HCT116 (cell line): ENCODE results near the gene RBM47.

ENCODE experiments used
- EGR1 ChIP-seq: IDR thresholded peaks from 2 replicates; pipeline ENCODE4 v1.6.1; 2012; ENCODE audit warnings: low read depth
- EZH2 ChIP-seq: fragments of 200-600 bp; sonication (generic); IDR thresholded peaks from 2 replicates; pipeline ENCODE4 v1.6.1; 2017; ENCODE audit warnings: antibody characterized with exemption, mixed run types
- EZH2phosphoT487 ChIP-seq: fragments of 200-600 bp; IDR thresholded peaks from 2 replicates; pipeline ENCODE4 v1.6.1; 2018; ENCODE audit warnings: antibody characterized with exemption, borderline replicate concordance
- JUND ChIP-seq: IDR thresholded peaks from 2 replicates; pipeline ENCODE4 v1.6.1; 2012
- POLR2A ChIP-seq: IDR thresholded peaks from 2 replicates; pipeline ENCODE4 v1.7.0; 2011; ENCODE audit warnings: borderline replicate concordance; ENCODE audit not compliant: insufficient read depth, insufficient read length; ENCODE audit errors: extremely low read depth
- POLR2AphosphoS5 ChIP-seq: IDR thresholded peaks from 2 replicates; pipeline ENCODE4 v1.6.1; 2011; ENCODE audit warnings: mild to moderate bottlenecking, low read depth, low read length, moderate library complexity
- RAD21 ChIP-seq: IDR thresholded peaks from 2 replicates; pipeline ENCODE4 v1.6.1; 2012; ENCODE audit warnings: low read depth, mild to moderate bottlenecking
- SRF ChIP-seq: IDR thresholded peaks from 2 replicates; pipeline ENCODE4 v1.6.1; 2012; ENCODE audit warnings: low read depth
- ZNF274 ChIP-seq: fragments of 200-500 bp; sonication (Bioruptor generic); IDR thresholded peaks from 2 replicates; pipeline ENCODE4 v1.6.1; 2014; ENCODE audit warnings: mild to moderate bottlenecking, low read depth, low read length, inconsistent platforms
- TF ChIP-seq, protein P1 (sequence below), 3 experiments: fragments of 200-600 bp in 1 of 3; sonication (generic) in 1 of 3; IDR thresholded peaks in 2 of 3; conservative IDR thresholded peaks in 1 of 3; 2 replicates each; pipeline ENCODE4 v1.5.1; 2012 to 2017; ENCODE audit warnings: low read depth in 2 of 3, low read length in 2 of 3, antibody characterized with exemption in 1 of 3, borderline replicate concordance in 1 of 3, control low read depth in 1 of 3, mild to moderate bottlenecking in 1 of 3, mixed read lengths in 1 of 3, mixed run types in 1 of 3, moderate library complexity in 1 of 3; ENCODE audit not compliant: insufficient read depth in 1 of 3
- TF ChIP-seq, protein P2 (sequence below): IDR thresholded peaks from 2 replicates; pipeline ENCODE4 v1.6.1; 2012; ENCODE audit warnings: low read depth
- TF ChIP-seq, protein P3 (sequence below): IDR thresholded peaks from 2 replicates; pipeline ENCODE4 v1.6.1; 2012

DNA sequence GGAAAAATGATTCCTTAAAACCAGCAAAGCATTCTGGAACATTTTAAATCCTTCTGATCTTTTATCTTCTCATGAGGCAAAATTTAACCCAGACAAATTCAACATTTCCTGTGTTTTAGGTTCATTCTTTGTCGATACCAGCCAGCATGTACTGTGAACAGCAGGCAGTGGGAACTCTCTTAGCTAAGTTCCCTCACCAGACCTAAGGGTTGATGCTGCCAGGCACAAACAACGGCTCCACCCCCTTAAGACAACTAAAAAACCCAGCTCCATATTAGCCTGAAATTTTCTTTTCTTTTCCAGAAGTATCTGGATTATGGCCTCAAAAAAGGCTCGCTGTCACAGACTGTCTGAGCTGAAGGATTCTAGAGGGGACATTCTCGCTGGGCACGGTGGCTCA lies 2.4 kb upstream of the RBM47 start:
- no peak for TF ChIP-seq SRF
- no peak for TF ChIP-seq POLR2AphosphoS5
- TF ChIP-seq, protein P1, sequence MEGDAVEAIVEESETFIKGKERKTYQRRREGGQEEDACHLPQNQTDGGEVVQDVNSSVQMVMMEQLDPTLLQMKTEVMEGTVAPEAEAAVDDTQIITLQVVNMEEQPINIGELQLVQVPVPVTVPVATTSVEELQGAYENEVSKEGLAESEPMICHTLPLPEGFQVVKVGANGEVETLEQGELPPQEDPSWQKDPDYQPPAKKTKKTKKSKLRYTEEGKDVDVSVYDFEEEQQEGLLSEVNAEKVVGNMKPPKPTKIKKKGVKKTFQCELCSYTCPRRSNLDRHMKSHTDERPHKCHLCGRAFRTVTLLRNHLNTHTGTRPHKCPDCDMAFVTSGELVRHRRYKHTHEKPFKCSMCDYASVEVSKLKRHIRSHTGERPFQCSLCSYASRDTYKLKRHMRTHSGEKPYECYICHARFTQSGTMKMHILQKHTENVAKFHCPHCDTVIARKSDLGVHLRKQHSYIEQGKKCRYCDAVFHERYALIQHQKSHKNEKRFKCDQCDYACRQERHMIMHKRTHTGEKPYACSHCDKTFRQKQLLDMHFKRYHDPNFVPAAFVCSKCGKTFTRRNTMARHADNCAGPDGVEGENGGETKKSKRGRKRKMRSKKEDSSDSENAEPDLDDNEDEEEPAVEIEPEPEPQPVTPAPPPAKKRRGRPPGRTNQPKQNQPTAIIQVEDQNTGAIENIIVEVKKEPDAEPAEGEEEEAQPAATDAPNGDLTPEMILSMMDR (IDR thresholded peaks at IDR 0.05 in 2 of 3, conservative IDR thresholded peaks at IDR 0.05 in 1 of 3; ENCODE audit: borderline replicate concordance in 1 of 3, insufficient read depth in 1 of 3, low read depth in 2 of 3, low read length in 2 of 3), result no peak
- TF ChIP-seq EZH2, result no peak
- no peak for TF ChIP-seq RAD21
- TF ChIP-seq JUND, result no peak
- TF ChIP-seq EGR1, result no peak
- TF ChIP-seq ZNF274, result no peak
- TF ChIP-seq, protein P2, sequence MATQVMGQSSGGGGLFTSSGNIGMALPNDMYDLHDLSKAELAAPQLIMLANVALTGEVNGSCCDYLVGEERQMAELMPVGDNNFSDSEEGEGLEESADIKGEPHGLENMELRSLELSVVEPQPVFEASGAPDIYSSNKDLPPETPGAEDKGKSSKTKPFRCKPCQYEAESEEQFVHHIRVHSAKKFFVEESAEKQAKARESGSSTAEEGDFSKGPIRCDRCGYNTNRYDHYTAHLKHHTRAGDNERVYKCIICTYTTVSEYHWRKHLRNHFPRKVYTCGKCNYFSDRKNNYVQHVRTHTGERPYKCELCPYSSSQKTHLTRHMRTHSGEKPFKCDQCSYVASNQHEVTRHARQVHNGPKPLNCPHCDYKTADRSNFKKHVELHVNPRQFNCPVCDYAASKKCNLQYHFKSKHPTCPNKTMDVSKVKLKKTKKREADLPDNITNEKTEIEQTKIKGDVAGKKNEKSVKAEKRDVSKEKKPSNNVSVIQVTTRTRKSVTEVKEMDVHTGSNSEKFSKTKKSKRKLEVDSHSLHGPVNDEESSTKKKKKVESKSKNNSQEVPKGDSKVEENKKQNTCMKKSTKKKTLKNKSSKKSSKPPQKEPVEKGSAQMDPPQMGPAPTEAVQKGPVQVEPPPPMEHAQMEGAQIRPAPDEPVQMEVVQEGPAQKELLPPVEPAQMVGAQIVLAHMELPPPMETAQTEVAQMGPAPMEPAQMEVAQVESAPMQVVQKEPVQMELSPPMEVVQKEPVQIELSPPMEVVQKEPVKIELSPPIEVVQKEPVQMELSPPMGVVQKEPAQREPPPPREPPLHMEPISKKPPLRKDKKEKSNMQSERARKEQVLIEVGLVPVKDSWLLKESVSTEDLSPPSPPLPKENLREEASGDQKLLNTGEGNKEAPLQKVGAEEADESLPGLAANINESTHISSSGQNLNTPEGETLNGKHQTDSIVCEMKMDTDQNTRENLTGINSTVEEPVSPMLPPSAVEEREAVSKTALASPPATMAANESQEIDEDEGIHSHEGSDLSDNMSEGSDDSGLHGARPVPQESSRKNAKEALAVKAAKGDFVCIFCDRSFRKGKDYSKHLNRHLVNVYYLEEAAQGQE, result no peak
- TF ChIP-seq POLR2A, result no peak
- TF ChIP-seq, protein P3, sequence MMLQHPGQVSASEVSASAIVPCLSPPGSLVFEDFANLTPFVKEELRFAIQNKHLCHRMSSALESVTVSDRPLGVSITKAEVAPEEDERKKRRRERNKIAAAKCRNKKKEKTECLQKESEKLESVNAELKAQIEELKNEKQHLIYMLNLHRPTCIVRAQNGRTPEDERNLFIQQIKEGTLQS, result no peak
- no peak for TF ChIP-seq EZH2phosphoT487
